Measurements from ENCODE around the gene SLC9A2. TPM values are rescaled to one million over a fixed set of nuclear protein-coding genes. Genes with fewer than 3 reads are reported as not detected.

The SLC9A2 gene
- total and polyA plus RNA-seq, 2 of the 13 experiments (the other 11 are each of a cell fraction or from before 2014, with no cell fraction given): 0.02 TPM; not detected in 1

DNA sequence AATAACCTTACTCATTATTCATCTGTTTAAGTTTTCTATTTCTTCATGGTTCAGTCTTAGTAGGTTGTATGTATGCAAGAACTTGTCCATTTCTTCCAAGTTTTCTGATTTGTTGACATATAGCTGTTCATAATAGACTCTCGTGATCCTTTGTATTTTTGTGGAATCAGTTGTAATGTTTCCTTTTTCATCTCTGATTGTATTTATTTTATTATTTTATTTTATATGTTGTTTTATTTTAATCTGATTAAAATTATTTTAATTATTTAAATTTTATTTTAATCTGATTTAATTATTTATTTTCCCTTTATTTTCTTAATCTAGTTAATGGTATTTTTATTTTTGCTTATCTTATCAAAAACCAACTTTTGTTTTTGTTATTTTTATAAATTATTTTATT lies 43.5 kb upstream of the SLC9A2 start:
- H2AFZ ChIP-seq (ENCODE audit: low read length): no peak overlapping the region
- no peak overlapping the region for H3K4me3 ChIP-seq (replicated peaks in 1 of 3; ENCODE audit: insufficient read depth in 1 of 3, low read depth in 2 of 3, low read length in 3 of 3)
- H3K4me1 ChIP-seq (ENCODE audit: insufficient read depth, low read length): no peaks in the 10 kb centered on the region
- ATAC-seq (no peak), DNase-seq (ENCODE audit: low spot score) (no peak), FAIRE-seq (no peak)
- no peaks in the 10 kb centered on the region for H3K27me3 ChIP-seq (ENCODE audit: control insufficient read depth in 1 of 2, insufficient read depth in 2 of 2, low read length in 2 of 2)
- intact Hi-C loops (cut with micrococcal nuclease; ENCODE audit: unreplicated experiment): no loop called here
- no peaks in the 10 kb centered on the region for H4K20me1 ChIP-seq (ENCODE audit: insufficient read depth, low read length)
- H3K4me2 ChIP-seq (ENCODE audit: low read depth, low read length): no peak overlapping the region
- TF ChIP-seq ZNF605 (CRISPR knock-in tag; IDR thresholded peaks at IDR 0.05): no peak
- no peak for TF ChIP-seq SKI (IDR thresholded peaks at IDR 0.05; ENCODE audit: partially characterized antibody)
- POLR2A ChIA-PET: no interaction called here
- H3K9me3 ChIP-seq (ENCODE audit: low read length): no peaks in the 10 kb centered on the region
- no peak overlapping the region for H3K9ac ChIP-seq (ENCODE audit: insufficient read depth, low read depth, low read length)
- H3K36me3 ChIP-seq (replicated peaks in 1 of 2; ENCODE audit: control insufficient read depth in 1 of 2, insufficient read depth in 2 of 2, low read length in 2 of 2): no peaks in the 10 kb centered on the region
- no TSS peak for BruUV-seq (replicated peaks)
- in situ Hi-C loops (cut with HindIII; ENCODE audit: extremely low pct_ligation_motif_present, low pct_unique_long_range_greater_than_20kb): no loop called here
- WGBS (ENCODE audit: low lambda C conversion rate): 43% methylated on average over 1 of the region's 1 CpG
- CTCF ChIA-PET (ENCODE audit: low intra/inter-chr PET ratio, low total read pairs): no interaction called here
- no peaks in the 10 kb centered on the region for H3K79me2 ChIP-seq (ENCODE audit: insufficient read depth, low read length)
- no peak overlapping the region for H3K27ac ChIP-seq (ENCODE audit: extremely low read length, insufficient read depth, low read length)

- Histone ChIP-seq H3K4me3 (replicated peaks in 1 of 3; ENCODE audit: insufficient read depth in 1 of 3, low read depth in 2 of 3, low read length in 3 of 3) (no peak overlapping the region), H2AFZ (ENCODE audit: low read length) (no peak overlapping the region), H3K9ac (ENCODE audit: insufficient read depth, low read depth, low read length) (no peak overlapping the region), H3K27ac (ENCODE audit: extremely low read length, insufficient read depth, low read length) (no peak overlapping the region), H3K4me1 (ENCODE audit: insufficient read depth, low read length) (no peaks in the 10 kb centered on the region), H3K9me3 (ENCODE audit: low read length) (no peaks in the 10 kb centered on the region), H3K79me2 (ENCODE audit: insufficient read depth, low read length) (no peaks in the 10 kb centered on the region), H3K4me2 (ENCODE audit: low read depth, low read length) (no peak overlapping the region), H3K27me3 (ENCODE audit: control insufficient read depth in 1 of 2, insufficient read depth in 2 of 2, low read length in 2 of 2) (no peaks in the 10 kb centered on the region), H3K36me3 (replicated peaks in 1 of 2; ENCODE audit: control insufficient read depth in 1 of 2, insufficient read depth in 2 of 2, low read length in 2 of 2) (no peaks in the 10 kb centered on the region), H4K20me1 (ENCODE audit: insufficient read depth, low read length) (no peaks in the 10 kb centered on the region)
- ATAC-seq: no peak
- in situ Hi-C loops (cut with HindIII; ENCODE audit: extremely low pct_ligation_motif_present, low pct_unique_long_range_greater_than_20kb) (no loop called here), intact Hi-C loops (cut with micrococcal nuclease; ENCODE audit: unreplicated experiment) (no loop called here)
- no peak for TF ChIP-seq CCDC6 (CRISPR knock-in tag; IDR thresholded peaks at IDR 0.05)
- no peak for TF ChIP-seq U2AF1 (optimal IDR thresholded peaks at IDR 0.05; ENCODE audit: low read depth, low read length)
- TF ChIP-seq RBFOX2 (IDR thresholded peaks at IDR 0.05; ENCODE audit: low read depth, low read length): no peak
- TF ChIP-seq ELF1 (CRISPR knock-in tag; IDR thresholded peaks at IDR 0.05): no peak
- POLR2A ChIA-PET: no interaction called here
- CTCF ChIA-PET (ENCODE audit: low intra/inter-chr PET ratio, low total read pairs): no interaction called here
- no TSS peak for BruUV-seq (replicated peaks)
- no peak for FAIRE-seq
- WGBS (ENCODE audit: low lambda C conversion rate): 6% methylated on average over 2 of the region's 2 CpGs
- no peak for DNase-seq (ENCODE audit: low spot score)
These were observed 41.0 kb upstream of the SLC9A2 start for GRCh38 chr2:102578376-102578775.

All from HepG2 (cell line).